GM18907 (cell line): ENCODE measurements around the gene RBM22.

Source experiments
- ATAC-seq: cut with Tn5 transposase; IDR thresholded peaks from one replicate; pipeline ENCODE4 v1.9.1; 2021; ENCODE audit warnings: mild to moderate bottlenecking, moderate library complexity; ENCODE audit not compliant: unreplicated experiment

Gene RBM22

GRCh38 chr5:150653145-150653761 lies 47.6 kb downstream of the RBM22 start:
- no peak for ATAC-seq

GRCh38 chr5:150651924-150652671 lies 48.8 kb downstream of the RBM22 start:
- ATAC-seq: no peak

- no peak for ATAC-seq
These were observed 49.5 kb downstream of the RBM22 start for GRCh38 chr5:150651382-150651781.

GRCh38 chr5:150650021-150651006 lies 50.5 kb downstream of the RBM22 start:
- ATAC-seq: no peak

- no peak for ATAC-seq
These were observed 51.5 kb downstream of the RBM22 start for GRCh38 chr5:150649108-150650020.

GRCh38 chr5:150648294-150649107 lies 52.4 kb downstream of the RBM22 start:
- no peak for ATAC-seq

GRCh38 chr5:150647275-150648251 lies 53.3 kb downstream of the RBM22 start:
- no peak for ATAC-seq

GRCh38 chr5:150645070-150645700 lies 55.7 kb downstream of the RBM22 start:
- no peak for ATAC-seq

GRCh38 chr5:150644514-150644913 lies 56.3 kb downstream of the RBM22 start:
- no peak for ATAC-seq

- ATAC-seq: no peak
These were observed 56.8 kb downstream of the RBM22 start for GRCh38 chr5:150644058-150644457.

- ATAC-seq: no peak
These were observed 57.7 kb downstream of the RBM22 start for GRCh38 chr5:150642991-150643710.

- no peak for ATAC-seq
These were observed 58.3 kb downstream of the RBM22 start for GRCh38 chr5:150642567-150642927.

- ATAC-seq: no peak
These were observed 58.9 kb downstream of the RBM22 start for GRCh38 chr5:150641824-150642566.

- ATAC-seq: no peak
These were observed 59.8 kb downstream of the RBM22 start for GRCh38 chr5:150641006-150641570.
